ENCODE results near the gene DBP. TPM values are rescaled to one million over a fixed set of nuclear protein-coding genes. Genes with fewer than 3 reads are reported as not detected.
"Not testable (repeated sequence)": the region's sequence is repeated elsewhere in the genome, so short reads cannot be mapped to it uniquely, and the experiment has no call there.

Gene DBP
- total and polyA plus RNA-seq, 11 donors: 1.4 to 34.2 (median 11.6) TPM

- ATAC-seq: peak; percentile 89 to 96 (median 92)
- peak; percentile 89 to 92 (median 90) for DNase-seq
- TF ChIP-seq POLR2A (IDR thresholded peaks at IDR 0.05) (no peak), CTCF (IDR thresholded peaks at IDR 0.05) (no peak)
- H3K36me3 ChIP-seq: no peaks in the 10 kb centered on the region
- peak overlapping the region in 11 of 12 donors; percentile 14 to 73 (median 47) for H3K27ac ChIP-seq
- no peaks in the 10 kb centered on the region for H3K9me3 ChIP-seq
- no peaks in the 10 kb centered on the region for H3K27me3 ChIP-seq
- WGBS, 4 donors: 55 to 65% (median 63%) methylated on average over 35 of the region's 35 CpGs
- intact Hi-C loops (cut with DNase I): no loop called here
- H3K4me1 ChIP-seq: peaks cover 0 to 15% (median 7%) of the 10 kb centered on the region in 12 donors
- H3K4me3 ChIP-seq: peak overlapping the region in 4 of 12 donors; percentile 0 to 31 (median 14)
These were observed 23.9 kb upstream of the DBP start for GRCh38 chr19:48660852-48661710.

GRCh38 chr19:48659768-48660167 is 22.6 kb upstream of the DBP start:
- no peaks in the 10 kb centered on the region for H3K9me3 ChIP-seq
- ATAC-seq (no peak), DNase-seq (no peak)
- intact Hi-C loops (cut with DNase I): no loop called here
- H3K27ac ChIP-seq: no peak overlapping the region
- peaks cover 0 to 15% (median 7%) of the 10 kb centered on the region in 12 donors for H3K4me1 ChIP-seq
- H3K4me3 ChIP-seq: no peak overlapping the region
- H3K27me3 ChIP-seq: no peaks in the 10 kb centered on the region
- H3K36me3 ChIP-seq: no peaks in the 10 kb centered on the region
- whole genome bisulfite sequencing, 4 donors: 79 to 84% (median 84%) methylated on average over 5 of the region's 5 CpGs
- TF ChIP-seq POLR2A (IDR thresholded peaks at IDR 0.05): no peak
- no peak for TF ChIP-seq CTCF (IDR thresholded peaks at IDR 0.05)

GRCh38 chr19:48658483-48658882 is 21.3 kb upstream of the DBP start:
- no peak for ATAC-seq
- Histone ChIP-seq H3K4me1 (peaks cover 0 to 15% (median 7%) of the 10 kb centered on the region in 12 donors), H3K27ac (no peak overlapping the region), H3K36me3 (no peaks in the 10 kb centered on the region), H3K4me3 (no peak overlapping the region), H3K27me3 (no peaks in the 10 kb centered on the region), H3K9me3 (no peaks in the 10 kb centered on the region)
- TF ChIP-seq CTCF (IDR thresholded peaks at IDR 0.05): no peak
- TF ChIP-seq POLR2A (IDR thresholded peaks at IDR 0.05): no peak
- intact Hi-C loops (cut with DNase I): no loop called here
- WGBS, 4 donors: 90 to 94% (median 93%) methylated on average over 6 of the region's 6 CpGs
- DNase-seq: no peak

GRCh38 chr19:48657828-48658227 is 20.6 kb upstream of the DBP start:
- H3K9me3 ChIP-seq; ATAC-seq; H3K36me3 ChIP-seq; H3K4me3 ChIP-seq; DNase-seq; H3K27ac ChIP-seq; H3K27me3 ChIP-seq; intact Hi-C loops (cut with DNase I): not testable (repeated sequence)
- 90 to 96% (median 95%) methylated on average over 5 of the region's 5 CpGs for WGBS, 4 donors
- H3K4me1 ChIP-seq: peaks cover 0 to 15% (median 7%) of the 10 kb centered on the region in 12 donors
